H9 (cell line): ENCODE measurements around the gene NPAS3. TPM values are rescaled to one million over a fixed set of nuclear protein-coding genes. Genes with fewer than 3 reads are reported as not detected.

Experiments used
- DNase-seq: peaks from one replicate; pipeline ENCODE4 v3.0.0-alpha.2; 2017
- H2AFZ ChIP-seq: one replicate; pipeline ENCODE4 v1.6.1; 2013; ENCODE audit warnings: mild to moderate bottlenecking, low read length, control low read depth, moderate library complexity
- H2AK5ac ChIP-seq: 2 replicates; pipeline ENCODE4 v1.6.1; 2013; ENCODE audit warnings: low read length, control low read depth, mixed read lengths; ENCODE audit not compliant: insufficient read length
- H2BK120ac ChIP-seq: one replicate; pipeline ENCODE4 v1.6.1; 2013; ENCODE audit warnings: low read depth, mild to moderate bottlenecking, low read length, control low read depth, inconsistent platforms; ENCODE audit not compliant: poor library complexity, severe bottlenecking
- H2BK12ac ChIP-seq: 2 replicates; pipeline ENCODE4 v1.6.1; 2013; ENCODE audit warnings: low read length, control low read depth, mixed read lengths, low read depth; ENCODE audit not compliant: insufficient read length
- H2BK15ac ChIP-seq: 2 replicates; pipeline ENCODE4 v1.6.1; 2013; ENCODE audit warnings: low read depth, low read length, control low read depth
- H2BK20ac ChIP-seq: one replicate; pipeline ENCODE4 v1.6.1; 2013; ENCODE audit warnings: low read depth, mild to moderate bottlenecking, low read length, control low read depth, inconsistent platforms; ENCODE audit not compliant: poor library complexity, severe bottlenecking
- H2BK5ac ChIP-seq: 2 replicates; pipeline ENCODE4 v1.6.1; 2013; ENCODE audit warnings: low read length, control low read depth, mixed read lengths; ENCODE audit not compliant: insufficient read length
- H3K14ac ChIP-seq: 2 replicates; pipeline ENCODE4 v1.6.1; 2013; ENCODE audit warnings: low read length, control low read depth; ENCODE audit not compliant: insufficient read depth
- H3K18ac ChIP-seq: 2 replicates; pipeline ENCODE4 v1.6.1; 2013; ENCODE audit warnings: low read depth, mild to moderate bottlenecking, mixed read lengths, low read length, control low read depth; ENCODE audit not compliant: insufficient read length
- H3K23ac ChIP-seq: 2 replicates; pipeline ENCODE4 v1.6.1; 2013; ENCODE audit warnings: low read length, control low read depth, mixed read lengths, low read depth; ENCODE audit not compliant: insufficient read length
- H3K23me2 ChIP-seq: 2 replicates; pipeline ENCODE4 v1.6.1; 2013; ENCODE audit warnings: low read depth, mild to moderate bottlenecking, mixed read lengths, low read length, control low read depth; ENCODE audit not compliant: insufficient read length, poor library complexity, severe bottlenecking
- H3K27ac ChIP-seq: 2 replicates; pipeline ENCODE4 v1.5.1; 2013; ENCODE audit warnings: low read length, control low read depth, mixed read lengths, low read depth; ENCODE audit not compliant: insufficient read length
- H3K27me3 ChIP-seq: 2 replicates; pipeline ENCODE4 v1.6.1; 2013; ENCODE audit warnings: low read length, control low read depth, inconsistent platforms; ENCODE audit not compliant: insufficient read depth
- H3K4ac ChIP-seq: 2 replicates; pipeline ENCODE4 v1.6.1; 2013; ENCODE audit warnings: low read depth, mild to moderate bottlenecking, control low read depth, inconsistent platforms, low read length, moderate library complexity
- H3K4me1 ChIP-seq: 2 replicates; pipeline ENCODE4 v1.6.1; 2013; ENCODE audit warnings: low read length, control low read depth, inconsistent platforms; ENCODE audit not compliant: insufficient read depth
- H3K4me2 ChIP-seq: 2 replicates; pipeline ENCODE4 v1.6.1; 2013; ENCODE audit warnings: low read length, control low read depth, mixed read lengths; ENCODE audit not compliant: insufficient read length, insufficient read depth
- H3K56ac ChIP-seq: 2 replicates; pipeline ENCODE4 v1.6.1; 2013; ENCODE audit warnings: low read depth, mild to moderate bottlenecking, mixed read lengths, low read length, control low read depth; ENCODE audit not compliant: insufficient read length
- H3K79me1 ChIP-seq: 2 replicates; pipeline ENCODE4 v1.6.1; 2013; ENCODE audit warnings: low read depth, mild to moderate bottlenecking, moderate library complexity, low read length, control low read depth, inconsistent platforms; ENCODE audit not compliant: insufficient read depth, poor library complexity, severe bottlenecking
- H3K79me2 ChIP-seq: 2 replicates; pipeline ENCODE4 v1.6.1; 2013; ENCODE audit warnings: low read length, control low read depth, inconsistent platforms; ENCODE audit not compliant: insufficient read depth
- H3K9ac ChIP-seq: 2 replicates; pipeline ENCODE4 v1.6.1; 2013; ENCODE audit warnings: low read length, control low read depth, mixed read lengths; ENCODE audit not compliant: insufficient read length; ENCODE audit errors: extremely low read depth
- H3K9me3 ChIP-seq: one replicate; pipeline ENCODE4 v1.6.1; 2013; ENCODE audit warnings: low read depth, low read length, inconsistent platforms; ENCODE audit not compliant: control insufficient read depth
- H3T11ph ChIP-seq: one replicate; pipeline ENCODE4 v1.6.1; 2013; ENCODE audit warnings: mild to moderate bottlenecking, low read length, control low read depth, inconsistent platforms
- H4K20me1 ChIP-seq: one replicate; pipeline ENCODE4 v1.6.1; 2013; ENCODE audit not compliant: control insufficient read depth, insufficient read length, insufficient read depth
- H4K5ac ChIP-seq: 2 replicates; pipeline ENCODE4 v1.6.1; 2013; ENCODE audit warnings: low read depth, mild to moderate bottlenecking, mixed read lengths, low read length, control low read depth; ENCODE audit not compliant: insufficient read length
- H4K8ac ChIP-seq: replicated peaks from 2 replicates; pipeline ENCODE4 v1.6.1; 2013; ENCODE audit warnings: low read length, control low read depth, mixed read lengths, low read depth; ENCODE audit not compliant: insufficient read length
- H4K91ac ChIP-seq: 2 replicates; pipeline ENCODE4 v1.6.1; 2013; ENCODE audit warnings: low read depth, mild to moderate bottlenecking, moderate library complexity, mixed read lengths, low read length, control low read depth; ENCODE audit not compliant: insufficient read length
- H3K27ac Mint-ChIP-seq, 3 experiments: 2 replicates in 2 of 3; 3 replicates in 1 of 3; pipeline ENCODE4 v1.8.0; 2020 to 2021; ENCODE audit warnings: mixed read lengths in 3 of 3, mild to moderate bottlenecking in 1 of 3, moderate library complexity in 1 of 3
- H3K27me3 Mint-ChIP-seq: 2 replicates; pipeline ENCODE4 v1.8.0; 2021; ENCODE audit warnings: low read depth, mild to moderate bottlenecking, moderate library complexity, mixed read lengths
- H3K36me3 Mint-ChIP-seq, 3 experiments: 2 replicates in 2 of 3; 3 replicates in 1 of 3; pipeline ENCODE4 v1.8.0; 2020 to 2021; ENCODE audit warnings: low read depth in 3 of 3, mixed read lengths in 3 of 3; ENCODE audit not compliant: insufficient read depth in 1 of 3
- H3K4me1 Mint-ChIP-seq, 2 experiments: 2 replicates each; pipeline ENCODE4 v1.8.0; 2020; ENCODE audit warnings: mixed read lengths in 2 of 2
- H3K4me3 Mint-ChIP-seq, 2 experiments: 2 replicates in 1 of 2; 3 replicates in 1 of 2; pipeline ENCODE4 v1.8.0; 2020 to 2021; ENCODE audit warnings: mild to moderate bottlenecking in 2 of 2, mixed read lengths in 2 of 2, moderate library complexity in 1 of 2
- H3K9me3 Mint-ChIP-seq, 2 experiments: 2 replicates in 1 of 2; 3 replicates in 1 of 2; pipeline ENCODE4 v1.8.0; 2020; ENCODE audit warnings: mild to moderate bottlenecking in 2 of 2, mixed read lengths in 2 of 2, moderate library complexity in 1 of 2
- CTCF ChIP-seq: fragments of 200-600 bp; sonication (generic); conservative IDR thresholded peaks from 3 replicates; pipeline ENCODE4 v1.8.0; 2021; ENCODE audit warnings: antibody characterized with exemption, mild to moderate bottlenecking
- WGBS: extraction: QIAGEN DNeasy Blood & Tissue Kit; methylation state at CpG from one replicate; pipeline ENCODE4 v1.1.7; 2013; ENCODE audit warnings: missing lambda C conversion rate, low lambda C conversion rate, mixed read lengths; ENCODE audit not compliant: insufficient read length; ENCODE audit errors: extremely low coverage; 5-methylcytosine and 5-hydroxymethylcytosine counted together
- total RNA-seq: library from RNA; stranded (reverse); gene quantifications from 2 replicates; pipeline ENCODE4 v1.2.1, GENCODE V29; 2021

The NPAS3 gene
- total RNA-seq, 1 experiment from 2014 or later: 0.17 TPM

- Mint-ChIP-seq H3K36me3 (no peaks in the 10 kb centered on the region), H3K4me1 (peaks cover 17 to 22% of the 10 kb centered on the region in 2 experiments), H3K4me3 (no peak overlapping the region), H3K27me3 (0 out of 2 replicates have a peak, but pooled peaks cover 2% of the 10 kb centered on the region), H3K27ac (no peak overlapping the region), H3K9me3 (no peaks in the 10 kb centered on the region)
- WGBS: no CpG with 5 or more reads among the region's 1 CpG
- no peak overlapping the region for H2AFZ ChIP-seq
- H3K79me2 ChIP-seq: no peaks in the 10 kb centered on the region
- H3K4me2 ChIP-seq: no peak overlapping the region
- H4K8ac ChIP-seq: no peak overlapping the region
- H3T11ph ChIP-seq: no peak overlapping the region
- TF ChIP-seq CTCF: no peak
- no peak overlapping the region for H3K4ac ChIP-seq
- H3K27ac ChIP-seq: no peak overlapping the region
- H2BK20ac ChIP-seq: no peak overlapping the region
- no peaks in the 10 kb centered on the region for H3K79me1 ChIP-seq
- no peak for DNase-seq
- H3K14ac ChIP-seq: no peak overlapping the region
- H2AK5ac ChIP-seq: no peak overlapping the region
- H3K23me2 ChIP-seq: no peaks in the 10 kb centered on the region
- no peak overlapping the region for H3K9ac ChIP-seq
- no peak overlapping the region for H2BK120ac ChIP-seq
- no peak overlapping the region for H4K91ac ChIP-seq
- H2BK12ac ChIP-seq: no peak overlapping the region
- H3K56ac ChIP-seq: no peak overlapping the region
- H3K27me3 ChIP-seq: no peaks in the 10 kb centered on the region
- H2BK15ac ChIP-seq: no peak overlapping the region
- H4K20me1 ChIP-seq: no peaks in the 10 kb centered on the region
- no peaks in the 10 kb centered on the region for H3K9me3 ChIP-seq
- no peak overlapping the region for H4K5ac ChIP-seq
- H3K23ac ChIP-seq: no peak overlapping the region
- H2BK5ac ChIP-seq: no peak overlapping the region
- no peak overlapping the region for H3K18ac ChIP-seq
- 0 out of 2 replicates have a peak, but pooled peaks cover 2% of the 10 kb centered on the region for H3K4me1 ChIP-seq
Observed at GRCh38 chr14:33548606-33549005, 609.9 kb downstream of the NPAS3 start.
